Measurements from ENCODE around the gene PPP2R3C. TPM values are rescaled to one million over a fixed set of nuclear protein-coding genes. Genes with fewer than 3 reads are reported as not detected.
"Not testable (repeated sequence)": the region's sequence is repeated elsewhere in the genome, so short reads cannot be mapped to it uniquely, and the experiment has no call there.

PPP2R3C gene
- total and polyA plus RNA-seq, 5 experiments from 2014 or later, result 38.4 to 57.9 (median 45.6) TPM

GRCh38 chr14:35121026-35121886 is 534 bp downstream of the PPP2R3C start:
- H3K9me3 Mint-ChIP-seq, result no peaks in the 10 kb centered on the region
- peaks cover 0 to 52% (median 3%) of the 10 kb centered on the region in 3 donors for H3K36me3 Mint-ChIP-seq
- H3K27ac Mint-ChIP-seq, result peak overlapping the region; percentile 99 to 100 (median 100)
- POLR2A ChIA-PET, result interaction anchor here (0.5 to 5.1 kb wide), 19 partner anchors 8 to 491 kb away, joined by 3 to 54 read pairs (median 4); partner anchors contain the start of genes FAM177A1, NFKBIA, PSMA6 and SNX6
- ATAC-seq, result no peak
- peak overlapping the region; percentile 98 to 100 (median 100) for H3K4me3 Mint-ChIP-seq
- no peaks in the 10 kb centered on the region for H3K27me3 Mint-ChIP-seq
- no peak for DNase-seq
- peaks cover 32 to 84% (median 73%) of the 10 kb centered on the region in 4 donors for H3K4me1 Mint-ChIP-seq

GRCh38 chr14:35117112-35117511 is 4.7 kb downstream of the PPP2R3C start:
- Mint-ChIP-seq H3K27ac (peak overlapping the region in 8 of 10 donors; percentile 7 to 85 (median 42)), H3K27me3 (no peaks in the 10 kb centered on the region), H3K9me3 (no peaks in the 10 kb centered on the region), H3K4me3 (peak overlapping the region in 2 of 10 donors; percentile 4 to 14), H3K36me3 (peaks cover 14 to 81% (median 24%) of the 10 kb centered on the region in 3 donors), H3K4me1 (peaks cover 21 to 57% (median 54%) of the 10 kb centered on the region in 4 donors)
- no peak for DNase-seq
- POLR2A ChIA-PET, result no interaction called here
- ATAC-seq, result no peak

GRCh38 chr14:35116242-35116641 is 5.5 kb downstream of the PPP2R3C start:
- Mint-ChIP-seq H3K4me1 (peaks cover 25 to 55% (median 50%) of the 10 kb centered on the region in 4 donors), H3K36me3 (peaks cover 14 to 87% (median 32%) of the 10 kb centered on the region in 3 donors), H3K27ac (no peak overlapping the region), H3K27me3 (no peaks in the 10 kb centered on the region), H3K9me3 (no peaks in the 10 kb centered on the region), H3K4me3 (no peak overlapping the region)
- ATAC-seq, result no peak
- POLR2A ChIA-PET, result no interaction called here
- DNase-seq, result no peak

GRCh38 chr14:35114036-35114435 is 7.8 kb downstream of the PPP2R3C start:
- Mint-ChIP-seq H3K4me3 (no peak overlapping the region), H3K27ac (peak overlapping the region in 2 of 10 donors; percentile 46 to 53), H3K27me3 (no peaks in the 10 kb centered on the region), H3K9me3 (no peaks in the 10 kb centered on the region), H3K4me1 (peaks cover 19 to 41% (median 35%) of the 10 kb centered on the region in 4 donors), H3K36me3 (peaks cover 14 to 93% (median 34%) of the 10 kb centered on the region in 3 donors)
- DNase-seq (no peak), ATAC-seq (no peak)
- POLR2A ChIA-PET, result interaction anchor here (0.7 to 1.1 kb wide), 2 partner anchors 8 to 288 kb away, joined by 3 read pairs; partner anchors contain the start of genes PPP2R3C and PRORP

- POLR2A ChIA-PET, result interaction anchor here (1.1 kb wide), 1 partner anchor 9 kb away, joined by 3 read pairs; the partner anchor contains the start of genes PPP2R3C and PRORP
- H3K27ac Mint-ChIP-seq, result peak overlapping the region in 6 of 10 donors; percentile 4 to 70 (median 44)
- no peak overlapping the region for H3K4me3 Mint-ChIP-seq
- H3K9me3 Mint-ChIP-seq, result no peaks in the 10 kb centered on the region
- peaks cover 14 to 91% (median 34%) of the 10 kb centered on the region in 3 donors for H3K36me3 Mint-ChIP-seq
- no peaks in the 10 kb centered on the region for H3K27me3 Mint-ChIP-seq
- peaks cover 19 to 34% (median 30%) of the 10 kb centered on the region in 4 donors for H3K4me1 Mint-ChIP-seq
- no peak for DNase-seq
- no peak for ATAC-seq
Observed at GRCh38 chr14:35113308-35113950, 8.4 kb downstream of the PPP2R3C start.

GRCh38 chr14:35112641-35113040 is 9.1 kb downstream of the PPP2R3C start:
- POLR2A ChIA-PET, result no interaction called here
- H3K4me3 Mint-ChIP-seq, result no peak overlapping the region
- no peaks in the 10 kb centered on the region for H3K9me3 Mint-ChIP-seq
- H3K27ac Mint-ChIP-seq, result peak overlapping the region in 4 of 10 donors; percentile 15 to 70 (median 45)
- ATAC-seq, result no peak
- peaks cover 15 to 28% (median 22%) of the 10 kb centered on the region in 4 donors for H3K4me1 Mint-ChIP-seq
- no peaks in the 10 kb centered on the region for H3K27me3 Mint-ChIP-seq
- no peak for DNase-seq
- peaks cover 14 to 89% (median 34%) of the 10 kb centered on the region in 3 donors for H3K36me3 Mint-ChIP-seq

- no peak overlapping the region for H3K27ac Mint-ChIP-seq
- no peaks in the 10 kb centered on the region for H3K27me3 Mint-ChIP-seq
- POLR2A ChIA-PET, result no interaction called here
- no peak overlapping the region for H3K4me3 Mint-ChIP-seq
- no peak for DNase-seq
- H3K36me3 Mint-ChIP-seq, result peaks cover 7 to 89% (median 28%) of the 10 kb centered on the region in 3 donors
- ATAC-seq, result no peak
- H3K9me3 Mint-ChIP-seq, result no peaks in the 10 kb centered on the region
- peaks cover 2 to 8% (median 4%) of the 10 kb centered on the region in 4 donors for H3K4me1 Mint-ChIP-seq
Observed at GRCh38 chr14:35107866-35108265, 13.9 kb downstream of the PPP2R3C start.

GRCh38 chr14:35094645-35095044 is 27.1 kb downstream of the PPP2R3C start:
- H3K4me3 Mint-ChIP-seq, ATAC-seq, H3K27me3 Mint-ChIP-seq, POLR2A ChIA-PET, DNase-seq, H3K9me3 Mint-ChIP-seq, H3K4me1 Mint-ChIP-seq: not testable (repeated sequence)
- peak overlapping the region in 1 of 10 donors; percentile 51 for H3K27ac Mint-ChIP-seq
- H3K36me3 Mint-ChIP-seq, result peaks cover 0 to 86% (median 27%) of the 10 kb centered on the region in 3 donors

GRCh38 chr14:35088514-35088913 is 33.3 kb downstream of the PPP2R3C start:
- Mint-ChIP-seq H3K4me3 (no peak overlapping the region), H3K9me3 (no peaks in the 10 kb centered on the region), H3K4me1 (peaks cover 0 to 2% (median 0%) of the 10 kb centered on the region in 4 donors), H3K27ac (peak overlapping the region in 5 of 10 donors; percentile 10 to 72 (median 52)), H3K36me3 (peaks cover 0 to 83% (median 25%) of the 10 kb centered on the region in 3 donors), H3K27me3 (no peaks in the 10 kb centered on the region)
- DNase-seq (no peak), ATAC-seq (no peak)
- POLR2A ChIA-PET, result no interaction called here

- Mint-ChIP-seq H3K27ac (peak overlapping the region in 8 of 10 donors; percentile 0 to 74 (median 36)), H3K4me3 (no peak overlapping the region), H3K4me1 (peaks cover 0 to 2% (median 0%) of the 10 kb centered on the region in 4 donors), H3K9me3 (no peaks in the 10 kb centered on the region), H3K36me3 (peaks cover 0 to 87% (median 20%) of the 10 kb centered on the region in 3 donors), H3K27me3 (no peaks in the 10 kb centered on the region)
- DNase-seq (no peak), ATAC-seq (no peak)
- POLR2A ChIA-PET, result no interaction called here
Observed at GRCh38 chr14:35085441-35085840, 36.3 kb downstream of the PPP2R3C start.

GRCh38 chr14:35083530-35084150 is 38.1 kb downstream of the PPP2R3C start:
- Mint-ChIP-seq H3K27ac (peak overlapping the region in 6 of 10 donors; percentile 31 to 72 (median 52)), H3K36me3 (peaks cover 0 to 87% (median 19%) of the 10 kb centered on the region in 3 donors), H3K27me3 (no peaks in the 10 kb centered on the region), H3K4me1 (peaks cover 0 to 2% (median 0%) of the 10 kb centered on the region in 4 donors), H3K9me3 (no peaks in the 10 kb centered on the region), H3K4me3 (no peak overlapping the region)
- ATAC-seq (no peak), DNase-seq (no peak)
- POLR2A ChIA-PET, result no interaction called here

- H3K4me3 Mint-ChIP-seq, result no peak overlapping the region
- peak overlapping the region in 2 of 10 donors; percentile 7 to 18 for H3K27ac Mint-ChIP-seq
- H3K36me3 Mint-ChIP-seq, result peaks cover 0 to 72% (median 15%) of the 10 kb centered on the region in 3 donors
- no peaks in the 10 kb centered on the region for H3K9me3 Mint-ChIP-seq
- ATAC-seq (no peak), DNase-seq (no peak)
- POLR2A ChIA-PET, result no interaction called here
- no peaks in the 10 kb centered on the region for H3K27me3 Mint-ChIP-seq
- no peaks in the 10 kb centered on the region for H3K4me1 Mint-ChIP-seq
Observed at GRCh38 chr14:35079742-35080141, 42.0 kb downstream of the PPP2R3C start.

Data from naive thymus-derived CD8-positive, alpha-beta T cell (primary cell).